Ramos (cell line): ENCODE results near the gene ZNF287.

Experiments
- in situ Hi-C: fragments of 300-500 bp; cut with MboI; formaldehyde crosslinking; loops from one replicate; pipeline ENCODE4 v1.14.3; 2022; ENCODE audit warnings: low sequenced_read_pairs; ENCODE audit not compliant: unreplicated experiment

The ZNF287 gene

GRCh38 chr17:16519021-16519420 is 50.0 kb downstream of the ZNF287 start:
- in situ Hi-C loops = no loop called here

GRCh38 chr17:16517477-16517876 is 51.5 kb downstream of the ZNF287 start:
- in situ Hi-C loops = no loop called here

GRCh38 chr17:16516594-16517051 is 52.4 kb downstream of the ZNF287 start:
- in situ Hi-C loops = no loop called here

GRCh38 chr17:16515933-16516332 is 53.1 kb downstream of the ZNF287 start:
- in situ Hi-C loops = no loop called here

- in situ Hi-C loops = no loop called here
Measured at GRCh38 chr17:16513873-16514272, 55.1 kb downstream of the ZNF287 start.

GRCh38 chr17:16512011-16512410 is 57.0 kb downstream of the ZNF287 start:
- in situ Hi-C loops = no loop called here

GRCh38 chr17:16511593-16511992 is 57.4 kb downstream of the ZNF287 start:
- in situ Hi-C loops = no loop called here

GRCh38 chr17:16507918-16508533 is 61.0 kb downstream of the ZNF287 start:
- in situ Hi-C loops = no loop called here

- in situ Hi-C loops = no loop called here
Measured at GRCh38 chr17:16506188-16506587, 62.8 kb downstream of the ZNF287 start.

- in situ Hi-C loops = no loop called here
Measured at GRCh38 chr17:16504984-16505383, 64.0 kb downstream of the ZNF287 start.
